Smooth muscle cell of the pulmonary artery (primary cell): ENCODE measurements around the gene MYH15. TPM values are rescaled to one million over a fixed set of nuclear protein-coding genes. Genes with fewer than 3 reads are reported as not detected.

Experiments
- total RNA-seq: library from RNA; depleted of rRNA; stranded (reverse); fragments of >200 nt; gene quantifications from 2 replicates; pipeline ENCODE4 v1.2.3, GENCODE V29; 2014

MYH15 gene
- 0.33 and 2.3 TPM in 2 replicates for total RNA-seq

GRCh38 chr3:108510496-108510895 is at the start of gene MYH15:
TSS of gene MYH15 (minus strand) at chr3:108510596. CDS start at chr3:108510530, 66 bp downstream.

Other genes with a start within 250 kb of the MYH15 start
- gene HHLA2, start 214.0 kb downstream of the MYH15 start, total RNA-seq = not detected in 2 replicates
- gene CIP2A, start 78.8 kb upstream of the MYH15 start, total RNA-seq = 6.2 and 9.8 TPM in 2 replicates
- gene DZIP3, start 79.1 kb upstream of the MYH15 start, total RNA-seq = 8.8 and 13.6 TPM in 2 replicates
- not detected in 2 replicates for gene RETNLB, start 246.8 kb upstream of the MYH15 start, total RNA-seq